ENCODE measurements around the gene SLC24A5. TPM values are rescaled to one million over a fixed set of nuclear protein-coding genes. Genes with fewer than 3 reads are reported as not detected.

The SLC24A5 gene
- total and polyA plus RNA-seq, 10 donors: 0.06 TPM; not detected in 9

- no peak for DNase-seq
- Histone ChIP-seq H3K9me3 (no peaks in the 10 kb centered on the region), H3K27me3 (replicated peaks in 1 of 7) (peaks cover 0 to 26% (median 0%) of the 10 kb centered on the region in 7 donors), H3K27ac (no peak overlapping the region), H3K36me3 (no peaks in the 10 kb centered on the region), H3K4me3 (no peak overlapping the region), H3K4me1 (no peaks in the 10 kb centered on the region)
- TF ChIP-seq, protein P1, sequence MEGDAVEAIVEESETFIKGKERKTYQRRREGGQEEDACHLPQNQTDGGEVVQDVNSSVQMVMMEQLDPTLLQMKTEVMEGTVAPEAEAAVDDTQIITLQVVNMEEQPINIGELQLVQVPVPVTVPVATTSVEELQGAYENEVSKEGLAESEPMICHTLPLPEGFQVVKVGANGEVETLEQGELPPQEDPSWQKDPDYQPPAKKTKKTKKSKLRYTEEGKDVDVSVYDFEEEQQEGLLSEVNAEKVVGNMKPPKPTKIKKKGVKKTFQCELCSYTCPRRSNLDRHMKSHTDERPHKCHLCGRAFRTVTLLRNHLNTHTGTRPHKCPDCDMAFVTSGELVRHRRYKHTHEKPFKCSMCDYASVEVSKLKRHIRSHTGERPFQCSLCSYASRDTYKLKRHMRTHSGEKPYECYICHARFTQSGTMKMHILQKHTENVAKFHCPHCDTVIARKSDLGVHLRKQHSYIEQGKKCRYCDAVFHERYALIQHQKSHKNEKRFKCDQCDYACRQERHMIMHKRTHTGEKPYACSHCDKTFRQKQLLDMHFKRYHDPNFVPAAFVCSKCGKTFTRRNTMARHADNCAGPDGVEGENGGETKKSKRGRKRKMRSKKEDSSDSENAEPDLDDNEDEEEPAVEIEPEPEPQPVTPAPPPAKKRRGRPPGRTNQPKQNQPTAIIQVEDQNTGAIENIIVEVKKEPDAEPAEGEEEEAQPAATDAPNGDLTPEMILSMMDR (IDR thresholded peaks at IDR 0.05 in 8 of 11, conservative IDR thresholded peaks at IDR 0.05 in 3 of 11): no peak
- intact Hi-C loops (cut with DNase I; ENCODE audit: low total_unique reads): no loop called here
- 93 to 98% (median 96%) methylated on average over 3 of the region's 3 CpGs for WGBS, 5 donors
Measured at GRCh38 chr15:48186271-48186670, 65.5 kb downstream of the SLC24A5 start.

- Histone ChIP-seq H3K9me3 (no peaks in the 10 kb centered on the region), H3K36me3 (no peaks in the 10 kb centered on the region), H3K27me3 (replicated peaks in 1 of 7) (peaks cover 0 to 39% (median 7%) of the 10 kb centered on the region in 7 donors), H3K27ac (no peak overlapping the region), H3K4me1 (no peaks in the 10 kb centered on the region), H3K4me3 (no peak overlapping the region)
- intact Hi-C loops (cut with DNase I; ENCODE audit: low total_unique reads): no loop called here
- no peak for DNase-seq
- no peak for TF ChIP-seq POLR2A (IDR thresholded peaks at IDR 0.05)
- TF ChIP-seq, protein P1 (IDR thresholded peaks at IDR 0.05 in 8 of 11, conservative IDR thresholded peaks at IDR 0.05 in 3 of 11): no peak
- no peak for TF ChIP-seq POLR2AphosphoS5 (IDR thresholded peaks at IDR 0.05)
- 5 to 12% (median 6%) methylated on average over 15 of the region's 15 CpGs for WGBS, 5 donors
Measured at GRCh38 chr15:48190932-48191573, 70.3 kb downstream of the SLC24A5 start.

DNA sequence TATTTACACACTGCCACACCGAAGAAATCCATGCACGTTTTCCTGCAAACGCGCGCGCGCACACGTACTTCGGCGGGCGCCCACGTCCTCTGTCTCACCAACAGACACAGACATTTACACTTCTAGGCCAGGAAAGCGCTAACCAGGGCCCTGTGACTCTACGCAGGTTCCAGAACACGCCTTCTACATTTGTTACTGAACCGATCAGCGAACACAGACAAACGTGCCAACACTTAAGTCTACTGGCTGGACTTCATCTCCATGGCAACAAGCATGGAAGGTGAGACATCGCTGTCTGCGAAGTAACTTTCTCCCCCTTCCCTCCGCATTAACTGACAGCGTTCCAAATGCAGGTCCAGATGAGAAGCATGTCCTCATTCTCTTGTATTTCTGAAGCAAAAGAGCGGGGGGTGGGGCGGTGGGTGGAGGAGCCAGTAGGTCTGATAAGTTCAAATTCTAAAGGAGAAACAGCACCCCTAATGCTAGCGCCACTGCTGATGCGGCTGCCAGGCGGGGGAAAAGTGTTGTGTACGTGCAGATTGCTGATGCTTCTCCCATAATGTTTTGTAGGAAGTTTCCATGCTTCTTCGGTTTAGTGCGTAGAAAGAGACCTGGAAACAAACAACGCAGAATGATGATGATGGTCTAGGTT is 70.9 kb downstream of the SLC24A5 start, which contains the start of gene CTXN2:
CTXN2 (plus strand) TSS at position 92 of the 652 bp plus-strand sequence. CDS start 9,636 bp downstream, outside the sequence.
- 12 to 31% (median 14%) methylated on average over 27 to 31 of the region's 31 CpGs for WGBS, 5 donors
- no peaks in the 10 kb centered on the region for H3K9me3 ChIP-seq
- H3K4me1 ChIP-seq: no peaks in the 10 kb centered on the region
- H3K27ac ChIP-seq: no peak within 1 kb of the TSS
- DNase-seq: no peak
- peaks cover 0 to 39% (median 7%) of the 10 kb centered on the region in 7 donors for H3K27me3 ChIP-seq (replicated peaks in 1 of 7)
- TF ChIP-seq POLR2A (IDR thresholded peaks at IDR 0.05): no peak
- TF ChIP-seq POLR2AphosphoS5 (IDR thresholded peaks at IDR 0.05): no peak
- TF ChIP-seq, protein P1 (IDR thresholded peaks at IDR 0.05 in 8 of 11, conservative IDR thresholded peaks at IDR 0.05 in 3 of 11): no peak
- H3K36me3 ChIP-seq: no peaks in the 10 kb centered on the region
- no peak within 1 kb of the TSS for H3K4me3 ChIP-seq
- intact Hi-C loops (cut with DNase I; ENCODE audit: low total_unique reads): no loop called here

Other genes starting within 250 kb of the SLC24A5 start
- 10 to 100 TPM; 13.6 to 41.3 (median 27.5) TPM for gene MYEF2, start 57.3 kb downstream of the SLC24A5 start, total RNA-seq
- gene MYEF2, start 57.3 kb downstream of the SLC24A5 start, polyA plus RNA-seq: 10 to 100 TPM in 1 of 3 donors, 1 to 10 TPM in 2; 8.1 to 13.5 (median 9.2) TPM
- not detected for gene CTXN2, start 70.7 kb downstream of the SLC24A5 start, total RNA-seq
- not detected for gene CTXN2, start 70.7 kb downstream of the SLC24A5 start, polyA plus RNA-seq
- gene SLC12A1, start 85.3 kb downstream of the SLC24A5 start, total RNA-seq: not detected
- under 1 TPM in 2 of 3 donors, not detected in 1; 0.02 TPM for gene SLC12A1, start 85.3 kb downstream of the SLC24A5 start, polyA plus RNA-seq
- gene DUT, start 210.4 kb downstream of the SLC24A5 start, total RNA-seq: 10 to 100 TPM; 72.6 to 91.3 (median 81.0) TPM
- gene DUT, start 210.4 kb downstream of the SLC24A5 start, polyA plus RNA-seq: 100 to 1,000 TPM; 119 to 145 (median 142) TPM